K562 (cell line): ENCODE results near the gene RPS6KA4. TPM values are rescaled to one million over a fixed set of nuclear protein-coding genes. Genes with fewer than 3 reads are reported as not detected.

Experiments
- CBFB ChIP-seq: sonication (generic); formaldehyde crosslinking; IDR thresholded peaks from 2 replicates; pipeline ENCODE4 v1.4.0; 2020; ENCODE audit warnings: mild to moderate bottlenecking, missing genetic modification reagents
- CCNT2 ChIP-seq: IDR thresholded peaks from 2 replicates; pipeline ENCODE4 v1.6.1; 2011; ENCODE audit warnings: borderline replicate concordance, low read depth, mild to moderate bottlenecking, moderate library complexity, mixed read lengths, low read length; ENCODE audit not compliant: insufficient read length; ENCODE audit errors: extremely low read depth
- CEBPG ChIP-seq, 3 experiments: fragments of 200-800 bp in 1 of 3; sonication (Bioruptor generic) in 1 of 3; sonication (generic) in 1 of 3; formaldehyde crosslinking in 1 of 3; IDR thresholded peaks in 2 of 3; conservative IDR thresholded peaks in 1 of 3; 2 replicates each; pipeline versions ENCODE4 v1.6.1 to v1.8.0; 2016 to 2022; ENCODE audit warnings: missing compliant biosample characterization in 2 of 3, missing genetic modification characterization in 2 of 3, mild to moderate bottlenecking in 1 of 3, missing genetic modification reagents in 1 of 3
- DNMT1 ChIP-seq: fragments of 450-650 bp; IDR thresholded peaks from 2 replicates; pipeline ENCODE4 v1.6.1; 2016; ENCODE audit warnings: antibody characterized with exemption, mild to moderate bottlenecking
- HDAC3 ChIP-seq: fragments of 450-650 bp; IDR thresholded peaks from 2 replicates; pipeline ENCODE4 v1.6.1; 2018; ENCODE audit warnings: borderline replicate concordance, mild to moderate bottlenecking, moderate library complexity; ENCODE audit not compliant: partially characterized antibody
- MEIS2 ChIP-seq: fragments of 450-650 bp; IDR thresholded peaks from 2 replicates; pipeline ENCODE4 v1.6.1; 2014; ENCODE audit warnings: mild to moderate bottlenecking; ENCODE audit not compliant: partially characterized antibody
- NFATC3 ChIP-seq: fragments of 450-650 bp; IDR thresholded peaks from 2 replicates; pipeline ENCODE4 v1.6.1; 2017; ENCODE audit warnings: mild to moderate bottlenecking
- NFE2 ChIP-seq: IDR thresholded peaks from 2 replicates; pipeline ENCODE4 v1.6.1; 2014; ENCODE audit warnings: antibody characterized with exemption, low read depth
- NRF1 ChIP-seq, 2 experiments: fragments of 450-650 bp; IDR thresholded peaks in 1 of 2; conservative IDR thresholded peaks in 1 of 2; 2 replicates each; pipeline ENCODE4 v1.6.1; 2014; ENCODE audit warnings: mild to moderate bottlenecking in 2 of 2
- PHTF2 ChIP-seq: fragments of 250-450 bp; sonication (Bioruptor Pico); IDR thresholded peaks from 2 replicates; pipeline ENCODE4 v1.5.0; 2021; ENCODE audit warnings: mild to moderate bottlenecking
- SIN3A ChIP-seq, 2 experiments: fragments of 150-350 bp in 1 of 2; IDR thresholded peaks; 2 replicates each; pipeline ENCODE4 v1.6.1; 2011 to 2016; ENCODE audit warnings: borderline replicate concordance in 2 of 2, low read depth in 2 of 2, low read length in 2 of 2, mild to moderate bottlenecking in 2 of 2, moderate library complexity in 2 of 2; ENCODE audit not compliant: control insufficient read depth in 1 of 2
- SIRT6 ChIP-seq: IDR thresholded peaks from one replicate; pipeline ENCODE4 v1.6.1; 2012; ENCODE audit warnings: low read depth, mild to moderate bottlenecking, control low read depth, inconsistent platforms, low read length, moderate library complexity
- SREBF1 ChIP-seq: fragments of 150-350 bp; IDR thresholded peaks from 2 replicates; pipeline ENCODE4 v1.6.1; 2014; ENCODE audit warnings: antibody characterized with exemption, low read depth, low read length, borderline replicate concordance
- TBL1XR1 ChIP-seq, 2 experiments: IDR thresholded peaks; 2 replicates each; pipeline ENCODE4 v1.6.1; 2012; ENCODE audit warnings: improper control_type of control experiment in 2 of 2, low read length in 2 of 2, mild to moderate bottlenecking in 1 of 2
- TRIM25 ChIP-seq: fragments of 450-650 bp; IDR thresholded peaks from 2 replicates; pipeline ENCODE4 v1.7.0; 2016; ENCODE audit warnings: borderline replicate concordance
- ZBTB17 ChIP-seq: fragments of 450-650 bp; formaldehyde crosslinking; IDR thresholded peaks from 2 replicates; pipeline ENCODE4 v1.4.0; 2020; ENCODE audit warnings: mild to moderate bottlenecking
- ZFX ChIP-seq: sonication (generic); formaldehyde crosslinking; IDR thresholded peaks from 2 replicates; pipeline ENCODE4 v1.8.0; 2022; ENCODE audit warnings: mild to moderate bottlenecking, missing genetic modification reagents, moderate library complexity
- ZNF121 ChIP-seq: sonication (generic); formaldehyde crosslinking; conservative IDR thresholded peaks from 2 replicates; pipeline ENCODE4 v1.8.0; 2022; ENCODE audit warnings: missing genetic modification reagents
- ZNF583 ChIP-seq: fragments of 250-450 bp; sonication (Bioruptor Pico); IDR thresholded peaks from 2 replicates; pipeline ENCODE4 v1.4.0; 2020
- ZNF766 ChIP-seq: fragments of 200-800 bp; sonication (Bioruptor generic); conservative IDR thresholded peaks from 2 replicates; pipeline ENCODE4 v1.6.1; 2016; ENCODE audit warnings: missing genetic modification characterization, missing compliant biosample characterization
- polyA plus RNA-seq, 8 experiments: library from polyadenylated mRNA; depleted of rRNA in 4 of 8; stranded (reverse) in 5 of 8; unstranded in 3 of 8; fragments of >200 nt; fragmentation: Nextera tagmentation in 2 of 8; fragmentation: Illumina TruSeq in 1 of 8; extraction: Ambion mirVana in 2 of 8; extraction: Trizol in 1 of 8; gene quantifications; 2 replicates each; pipeline versions ENCODE4 v1.2.1 to v1.2.3, GENCODE V29; 2011 to 2014; ENCODE audit warnings: inconsistent platforms in 1 of 8, missing spikeins in 1 of 8
- total RNA-seq, 7 experiments: library from RNA; depleted of rRNA in 6 of 7; stranded (reverse); fragments of >200 nt in 6 of 7; fragmentation: Illumina TruSeq in 2 of 7; extraction: Trizol in 2 of 7; gene quantifications; 2 replicates each; pipeline versions ENCODE4 v1.2.1 to v1.2.3, GENCODE V29; 2011 to 2021; ENCODE audit warnings: low replicate concordance in 1 of 7
- TF ChIP-seq, protein P1 (sequence below): sonication (generic); formaldehyde crosslinking; IDR thresholded peaks from 2 replicates; pipeline ENCODE4 v1.8.0; 2022; ENCODE audit warnings: mild to moderate bottlenecking, missing genetic modification reagents

The RPS6KA4 gene
- total and polyA plus RNA-seq, 9 of the 15 experiments (the other 6 are each of a cell fraction or from before 2014, with no cell fraction given), result 0.15 to 23.8 (median 9.8) TPM

- TF ChIP-seq NFE2, result peak; percentile 88
- peak; percentile 99 for TF ChIP-seq MEIS2
- TF ChIP-seq ZNF583 (CRISPR knock-in tag), result peak; percentile 60; the same call in 1 of the 2 replicates
- TF ChIP-seq NFATC3, result peak; percentile 51; the same call in 1 of the 2 replicates
- peak; percentile 3 to 49; a peak in 1 of 4 replicates for TF ChIP-seq SIN3A (IDR thresholded peaks at IDR 0.05; ENCODE audit: borderline replicate concordance in 2 of 2, control insufficient read depth in 1 of 2, low read depth in 2 of 2, low read length in 2 of 2)
- TF ChIP-seq CBFB, result peak; percentile 78; the same call in 1 of the 2 replicates
- TF ChIP-seq CEBPG (CRISPR knock-in tag; IDR thresholded peaks at IDR 0.05), result peak; percentile 98
- TF ChIP-seq CEBPG (tag; conservative IDR thresholded peaks at IDR 0.05 in 1 of 2, IDR thresholded peaks at IDR 0.05 in 1 of 2), result peak; percentile 97
- peak; percentile 89 for TF ChIP-seq ZBTB17 (CRISPR knock-in tag)
- TF ChIP-seq SIRT6, result no peak
- TF ChIP-seq ZNF121 (CRISPR knock-in tag), result peak; percentile 100
- TF ChIP-seq TBL1XR1 (IDR thresholded peaks at IDR 0.05; ENCODE audit: low read length in 2 of 2), result peak; percentile 91 to 95; a peak in 3 of 4 replicates
- TF ChIP-seq CCNT2, result peak; percentile 94
- TF ChIP-seq ZNF766 (CRISPR knock-in tag), result peak; percentile 86
- TF ChIP-seq DNMT1, result no peak
- no peak; the same call in none of the 2 replicates for TF ChIP-seq ZFX (CRISPR knock-in tag)
- no peak for TF ChIP-seq PHTF2 (CRISPR knock-in tag)
- TF ChIP-seq, protein P1, sequence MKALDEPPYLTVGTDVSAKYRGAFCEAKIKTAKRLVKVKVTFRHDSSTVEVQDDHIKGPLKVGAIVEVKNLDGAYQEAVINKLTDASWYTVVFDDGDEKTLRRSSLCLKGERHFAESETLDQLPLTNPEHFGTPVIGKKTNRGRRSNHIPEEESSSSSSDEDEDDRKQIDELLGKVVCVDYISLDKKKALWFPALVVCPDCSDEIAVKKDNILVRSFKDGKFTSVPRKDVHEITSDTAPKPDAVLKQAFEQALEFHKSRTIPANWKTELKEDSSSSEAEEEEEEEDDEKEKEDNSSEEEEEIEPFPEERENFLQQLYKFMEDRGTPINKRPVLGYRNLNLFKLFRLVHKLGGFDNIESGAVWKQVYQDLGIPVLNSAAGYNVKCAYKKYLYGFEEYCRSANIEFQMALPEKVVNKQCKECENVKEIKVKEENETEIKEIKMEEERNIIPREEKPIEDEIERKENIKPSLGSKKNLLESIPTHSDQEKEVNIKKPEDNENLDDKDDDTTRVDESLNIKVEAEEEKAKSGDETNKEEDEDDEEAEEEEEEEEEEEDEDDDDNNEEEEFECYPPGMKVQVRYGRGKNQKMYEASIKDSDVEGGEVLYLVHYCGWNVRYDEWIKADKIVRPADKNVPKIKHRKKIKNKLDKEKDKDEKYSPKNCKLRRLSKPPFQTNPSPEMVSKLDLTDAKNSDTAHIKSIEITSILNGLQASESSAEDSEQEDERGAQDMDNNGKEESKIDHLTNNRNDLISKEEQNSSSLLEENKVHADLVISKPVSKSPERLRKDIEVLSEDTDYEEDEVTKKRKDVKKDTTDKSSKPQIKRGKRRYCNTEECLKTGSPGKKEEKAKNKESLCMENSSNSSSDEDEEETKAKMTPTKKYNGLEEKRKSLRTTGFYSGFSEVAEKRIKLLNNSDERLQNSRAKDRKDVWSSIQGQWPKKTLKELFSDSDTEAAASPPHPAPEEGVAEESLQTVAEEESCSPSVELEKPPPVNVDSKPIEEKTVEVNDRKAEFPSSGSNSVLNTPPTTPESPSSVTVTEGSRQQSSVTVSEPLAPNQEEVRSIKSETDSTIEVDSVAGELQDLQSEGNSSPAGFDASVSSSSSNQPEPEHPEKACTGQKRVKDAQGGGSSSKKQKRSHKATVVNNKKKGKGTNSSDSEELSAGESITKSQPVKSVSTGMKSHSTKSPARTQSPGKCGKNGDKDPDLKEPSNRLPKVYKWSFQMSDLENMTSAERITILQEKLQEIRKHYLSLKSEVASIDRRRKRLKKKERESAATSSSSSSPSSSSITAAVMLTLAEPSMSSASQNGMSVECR (CRISPR knock-in tag), result peak; percentile 77
- peak; percentile 61 to 68 for TF ChIP-seq NRF1 (conservative IDR thresholded peaks at IDR 0.05 in 1 of 2, IDR thresholded peaks at IDR 0.05 in 1 of 2)
- TF ChIP-seq HDAC3, result peak; percentile 96
- no peak for TF ChIP-seq TRIM25
- TF ChIP-seq SREBF1, result no peak
Observed at GRCh38 chr11:64334764-64335735, 23.9 kb upstream of the RPS6KA4 start (continued).
